ENCODE data around the gene P2RY2.

GRCh38 chr11:73204711-73205121, 13.4 kb upstream of the P2RY2 start:
- TF ChIP-seq CTCF (conservative IDR thresholded peaks at IDR 0.05 in 1 of 2, IDR thresholded peaks at IDR 0.05 in 1 of 2; ENCODE audit: low read depth in 1 of 2, low read length in 2 of 2): no peak
- TF ChIP-seq EZH2 (IDR thresholded peaks at IDR 0.05; ENCODE audit: low read length, missing control alignments): no peak
